Measurements from ENCODE around the gene GPRIN3.

Gene GPRIN3

GRCh38 chr4:89307446-89308160 lies at the start of gene GPRIN3:
GPRIN3 (minus strand) TSS chr4:89307800; CDS start chr4:89250110, 57,690 bp downstream.
- TF ChIP-seq, protein P1, sequence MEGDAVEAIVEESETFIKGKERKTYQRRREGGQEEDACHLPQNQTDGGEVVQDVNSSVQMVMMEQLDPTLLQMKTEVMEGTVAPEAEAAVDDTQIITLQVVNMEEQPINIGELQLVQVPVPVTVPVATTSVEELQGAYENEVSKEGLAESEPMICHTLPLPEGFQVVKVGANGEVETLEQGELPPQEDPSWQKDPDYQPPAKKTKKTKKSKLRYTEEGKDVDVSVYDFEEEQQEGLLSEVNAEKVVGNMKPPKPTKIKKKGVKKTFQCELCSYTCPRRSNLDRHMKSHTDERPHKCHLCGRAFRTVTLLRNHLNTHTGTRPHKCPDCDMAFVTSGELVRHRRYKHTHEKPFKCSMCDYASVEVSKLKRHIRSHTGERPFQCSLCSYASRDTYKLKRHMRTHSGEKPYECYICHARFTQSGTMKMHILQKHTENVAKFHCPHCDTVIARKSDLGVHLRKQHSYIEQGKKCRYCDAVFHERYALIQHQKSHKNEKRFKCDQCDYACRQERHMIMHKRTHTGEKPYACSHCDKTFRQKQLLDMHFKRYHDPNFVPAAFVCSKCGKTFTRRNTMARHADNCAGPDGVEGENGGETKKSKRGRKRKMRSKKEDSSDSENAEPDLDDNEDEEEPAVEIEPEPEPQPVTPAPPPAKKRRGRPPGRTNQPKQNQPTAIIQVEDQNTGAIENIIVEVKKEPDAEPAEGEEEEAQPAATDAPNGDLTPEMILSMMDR (IDR thresholded peaks at IDR 0.05; ENCODE audit: insufficient read depth, low read length, poor library complexity, severe bottlenecking) = no peak
- Histone ChIP-seq H3K27me3 (replicated peaks; ENCODE audit: control insufficient read depth, insufficient read depth, low read length) (no peaks in the 10 kb centered on the region; the same call in none of the 2 replicates), H3K36me3 (ENCODE audit: control insufficient read depth, insufficient read depth, low read length) (no peaks in the 10 kb centered on the region), H3K4me3 (replicated peaks; ENCODE audit: low read depth, low read length) (no peak within 1 kb of the TSS; the same call in 1 of the 2 replicates)
- no peak for DNase-seq (ENCODE audit: extremely low read depth, insufficient read length)

DNA sequence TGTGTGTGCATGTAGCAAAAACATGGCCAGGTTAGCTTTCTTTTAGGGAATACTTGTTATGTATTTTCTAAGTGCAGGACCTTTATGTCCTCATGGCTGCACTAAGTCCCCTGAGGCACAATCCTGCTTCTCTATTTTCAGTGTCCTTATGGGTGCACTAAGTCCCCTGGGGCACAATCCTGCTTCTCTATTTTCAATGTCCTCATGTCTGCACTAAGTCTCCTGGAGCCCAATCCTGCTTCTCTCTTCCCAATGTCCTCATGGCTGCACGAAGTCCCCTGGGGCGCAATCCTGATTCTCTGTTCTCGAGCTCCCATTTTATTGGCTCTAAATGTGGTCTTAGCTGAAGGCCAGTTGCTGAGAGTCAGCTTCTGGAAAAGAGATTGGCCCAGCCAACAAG lies 49.7 kb upstream of the GPRIN3 start:
- TF ChIP-seq, protein P1 (IDR thresholded peaks at IDR 0.05; ENCODE audit: insufficient read depth, low read length, poor library complexity, severe bottlenecking) = no peak
- no peak for DNase-seq (ENCODE audit: extremely low read depth, insufficient read length)
- no peaks in the 10 kb centered on the region for H3K36me3 ChIP-seq (ENCODE audit: control insufficient read depth, insufficient read depth, low read length)
- no peaks in the 10 kb centered on the region for H3K27me3 ChIP-seq (replicated peaks; ENCODE audit: control insufficient read depth, insufficient read depth, low read length)
- H3K4me3 ChIP-seq (replicated peaks; ENCODE audit: low read depth, low read length) = no peak overlapping the region

DNA sequence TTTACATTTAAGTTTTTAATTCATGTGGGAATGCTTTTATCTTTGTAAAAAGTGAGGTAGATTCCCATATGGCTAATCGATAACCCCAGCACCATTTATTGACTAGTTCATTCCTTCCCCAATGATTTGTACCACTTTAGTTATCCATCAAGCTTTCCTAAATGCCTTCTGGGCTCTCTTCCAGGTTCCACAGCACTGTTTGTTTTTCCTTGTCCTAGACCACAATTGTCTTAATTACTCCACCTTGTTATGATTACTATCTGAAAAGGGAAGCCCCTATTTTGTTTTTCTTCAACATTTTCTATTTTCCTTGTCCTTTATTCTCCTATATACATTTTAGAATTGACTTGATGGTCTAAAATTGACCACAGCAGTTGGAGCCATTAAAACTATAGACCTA lies 48.5 kb upstream of the GPRIN3 start:
- no peak overlapping the region for H3K4me3 ChIP-seq (replicated peaks; ENCODE audit: low read depth, low read length)

DNA sequence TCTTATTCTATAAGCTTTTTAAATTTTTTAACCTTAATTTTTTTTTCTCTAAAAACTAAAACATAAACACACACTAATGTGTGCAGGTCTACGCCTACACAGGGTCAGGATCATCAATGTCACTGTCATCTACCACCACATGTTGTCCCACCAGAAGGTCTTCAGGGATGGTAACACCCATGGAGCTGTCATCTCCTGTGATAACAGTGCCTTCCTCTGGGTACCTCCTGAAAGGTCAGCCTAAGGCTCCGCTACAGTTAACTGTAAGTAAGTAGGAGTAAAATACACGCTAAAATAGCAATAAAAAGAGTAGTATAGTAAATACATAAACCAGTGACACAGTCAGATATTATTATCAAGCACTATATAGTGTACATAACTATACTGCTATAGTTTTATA lies 45.9 kb upstream of the GPRIN3 start:
- DNase-seq (ENCODE audit: extremely low read depth, insufficient read length) = no peak
- H3K4me3 ChIP-seq (replicated peaks; ENCODE audit: low read depth, low read length) = no peak overlapping the region
- TF ChIP-seq, protein P1 (IDR thresholded peaks at IDR 0.05; ENCODE audit: insufficient read depth, low read length, poor library complexity, severe bottlenecking) = no peak
- no peaks in the 10 kb centered on the region for H3K27me3 ChIP-seq (replicated peaks; ENCODE audit: control insufficient read depth, insufficient read depth, low read length)
- no peaks in the 10 kb centered on the region for H3K36me3 ChIP-seq (ENCODE audit: control insufficient read depth, insufficient read depth, low read length)

More for the DNA sequence above, 48.5 kb upstream of the GPRIN3 start:
- H3K27me3 ChIP-seq (replicated peaks; ENCODE audit: control insufficient read depth, insufficient read depth, low read length) = no peaks in the 10 kb centered on the region
- no peak for DNase-seq (ENCODE audit: extremely low read depth, insufficient read length)
- TF ChIP-seq, protein P1 (IDR thresholded peaks at IDR 0.05; ENCODE audit: insufficient read depth, low read length, poor library complexity, severe bottlenecking) = no peak
- H3K36me3 ChIP-seq (ENCODE audit: control insufficient read depth, insufficient read depth, low read length) = no peaks in the 10 kb centered on the region

- H3K4me3 ChIP-seq (replicated peaks; ENCODE audit: low read depth, low read length) = no peak overlapping the region
- DNase-seq (ENCODE audit: extremely low read depth, insufficient read length) = no peak
- H3K27me3 ChIP-seq (replicated peaks; ENCODE audit: control insufficient read depth, insufficient read depth, low read length) = no peaks in the 10 kb centered on the region
- no peaks in the 10 kb centered on the region for H3K36me3 ChIP-seq (ENCODE audit: control insufficient read depth, insufficient read depth, low read length)
- TF ChIP-seq, protein P1 (IDR thresholded peaks at IDR 0.05; ENCODE audit: insufficient read depth, low read length, poor library complexity, severe bottlenecking) = no peak
Measured at GRCh38 chr4:89352541-89352940, 44.9 kb upstream of the GPRIN3 start.

Measured in GM06990 (cell line).